Right lobe of liver (tissue), 4 donors: Measurements from ENCODE around the gene XPO6.
A peak's percentile ranks its signal among the peaks of the same experiment; 100 is the strongest.

ENCODE experiments used
- CTCF ChIP-seq, 4 donors: fragments of 200-600 bp in 3 of 4; fragments of 450-650 bp in 1 of 4; IDR thresholded peaks; one replicate each; pipeline versions ENCODE4 v1.5.1 to v1.8.0; 2016 to 2022; ENCODE audit warnings: antibody characterized with exemption in 4 of 4, mild to moderate bottlenecking in 2 of 4
- POLR2A ChIP-seq: fragments of 450-650 bp; IDR thresholded peaks from one replicate; pipeline ENCODE4 v1.6.1; 2017; ENCODE audit warnings: antibody characterized with exemption, mild to moderate bottlenecking
- donor health status: DM: no; HTN: no; CAD: no.
- donor health status: DM: no; HTN: no; CAD: no.
- donor health status: DM: no; HTN: yes; CAD: no.

DNA sequence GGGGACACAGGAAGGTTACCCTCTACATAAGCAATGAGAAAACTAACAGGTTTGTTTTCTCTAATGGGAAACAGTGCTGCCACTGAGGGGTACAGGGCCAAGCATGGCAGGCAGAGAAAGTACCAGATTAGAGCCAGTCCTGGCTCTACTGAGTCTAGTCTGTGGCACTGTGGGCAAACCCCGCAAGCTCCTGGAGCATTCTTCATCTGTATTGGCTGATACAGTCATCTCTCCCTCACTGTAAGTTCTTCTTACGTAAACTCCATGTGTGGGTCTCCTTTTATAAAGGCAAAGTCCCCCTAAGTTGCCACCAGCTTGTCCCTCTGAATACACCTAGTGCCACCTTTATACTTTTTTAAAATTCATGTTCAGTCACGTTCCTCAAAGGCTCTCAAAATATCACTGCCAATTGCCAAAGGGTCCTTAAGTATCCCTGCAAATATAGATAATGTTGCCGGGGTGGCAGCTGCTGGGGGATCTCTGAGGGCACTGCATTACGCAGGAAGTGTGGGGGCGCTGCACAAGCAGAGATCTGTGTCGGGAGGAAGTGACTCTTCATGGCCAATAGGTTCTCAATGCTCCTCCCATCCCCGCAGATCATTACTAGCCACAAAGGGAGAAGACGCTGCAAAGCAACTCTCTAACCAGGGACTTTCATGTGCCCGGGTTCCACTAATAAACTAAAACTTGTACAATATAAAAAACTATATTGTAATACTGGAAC lies 18.8 kb downstream of the XPO6 start:
- no peak for TF ChIP-seq CTCF (IDR thresholded peaks at IDR 0.05)
- TF ChIP-seq POLR2A, result peak; percentile 19
